H1 (cell line): Measurements from ENCODE around the gene CENPB. TPM values are rescaled to one million over a fixed set of nuclear protein-coding genes. Genes with fewer than 3 reads are reported as not detected.

Source experiments
- POLR2AphosphoS5 ChIP-seq: IDR thresholded peaks from 2 replicates; pipeline ENCODE4 v1.6.1; 2011; ENCODE audit warnings: low read depth, low read length
- SRF ChIP-seq: IDR thresholded peaks from 2 replicates; pipeline ENCODE4 v1.6.1; 2011; ENCODE audit warnings: mild to moderate bottlenecking, low read depth, low read length, moderate library complexity
- TEAD4 ChIP-seq: IDR thresholded peaks from 2 replicates; pipeline ENCODE4 v1.6.1; 2012; ENCODE audit warnings: low read depth, low read length, inconsistent platforms, mixed read lengths
- polyA plus RNA-seq, 7 experiments: library from polyadenylated mRNA; depleted of rRNA in 3 of 7; stranded (reverse) in 5 of 7; unstranded in 2 of 7; fragments of >200 nt in 5 of 7; fragments of 200-250 nt in 2 of 7; gene quantifications; 1 replicate in 5 of 7; 2 replicates in 1 of 7; 4 replicates in 1 of 7; pipeline versions ENCODE4 v1.2.1 to v1.2.3, GENCODE V29; 2011 to 2013; ENCODE audit warnings: missing spikeins in 2 of 7, mixed read lengths in 2 of 7
- total RNA-seq: library from RNA; stranded (reverse); fragmentation: NEBNext Ultra II Directional; extraction: Animal tissue kit (Norgen Biotek cat#: 25700); gene quantifications from 2 replicates; pipeline ENCODE4 v1.2.1, GENCODE V29; 2021

CENPB gene
- total and polyA plus RNA-seq, 2 of the 8 experiments (the other 6 are each of a cell fraction or from before 2014, with no cell fraction given) = 17.7 to 51.6 TPM

GRCh38 chr20:3801299-3801698 lies 14.8 kb upstream of the CENPB start (continued):
- TF ChIP-seq SRF = no peak
- TF ChIP-seq TEAD4 = no peak
- TF ChIP-seq POLR2AphosphoS5 = no peak
